ENCODE data around the gene PLPPR3. TPM values are rescaled to one million over a fixed set of nuclear protein-coding genes. Genes with fewer than 3 reads are reported as not detected.

PLPPR3 gene
- polyA plus RNA-seq, 1 experiment = 1.1 TPM

GRCh38 chr19:816500-816857 lies 5.3 kb downstream of the PLPPR3 start:
- POLR2A ChIA-PET = no interaction called here
- DNase-seq (ENCODE audit: low read depth) = no peak
- Histone ChIP-seq H3K36me3 (ENCODE audit: control insufficient read depth, insufficient read depth, low read length) (peaks cover 8% of the 10 kb centered on the region), H3K27me3 (ENCODE audit: control insufficient read depth, insufficient read depth, low read length) (no peaks in the 10 kb centered on the region), H3K4me3 (ENCODE audit: low read depth, low read length) (no peak overlapping the region)
- CTCF ChIA-PET = no interaction called here
- no peak for TF ChIP-seq CTCF (IDR thresholded peaks at IDR 0.05; ENCODE audit: insufficient read depth, low read depth, low read length)

DNA sequence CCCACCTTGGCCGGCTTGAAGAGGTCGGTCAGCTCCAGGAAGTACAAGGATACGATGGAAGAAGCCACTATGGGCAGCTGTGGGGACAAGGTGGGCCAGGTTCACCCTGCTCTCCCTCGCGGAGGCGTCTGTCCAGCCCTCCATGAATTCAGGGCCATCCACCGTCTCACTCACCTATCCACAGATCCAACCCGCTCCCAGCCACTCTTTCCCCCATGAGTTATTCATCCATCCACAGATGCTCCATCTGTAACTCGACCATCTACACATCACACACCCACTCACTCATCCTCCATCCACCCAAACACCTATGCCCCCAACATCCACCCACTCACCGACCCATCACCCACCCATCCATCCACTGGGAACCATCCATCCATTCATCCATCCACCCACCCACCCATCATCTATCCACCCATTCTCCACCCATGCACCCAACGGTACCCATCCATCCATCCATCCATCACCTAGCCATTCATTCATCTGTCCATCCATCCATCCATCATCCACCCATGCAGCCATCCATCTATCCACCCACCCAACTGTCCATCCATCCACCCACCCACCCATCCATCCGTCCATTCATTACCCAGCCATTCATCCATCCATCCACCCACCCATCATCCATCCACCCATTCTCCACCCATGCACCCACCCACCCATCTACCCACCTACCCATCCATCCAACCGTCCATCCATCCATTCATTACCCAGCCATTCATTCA lies 5.8 kb downstream of the PLPPR3 start:
- peaks cover 10% of the 10 kb centered on the region for H3K36me3 ChIP-seq (ENCODE audit: control insufficient read depth, insufficient read depth, low read length)
- no peak for TF ChIP-seq CTCF (IDR thresholded peaks at IDR 0.05; ENCODE audit: insufficient read depth, low read depth, low read length)
- no peak for DNase-seq (ENCODE audit: low read depth)
- H3K27me3 ChIP-seq (ENCODE audit: control insufficient read depth, insufficient read depth, low read length) = no peaks in the 10 kb centered on the region
- H3K4me3 ChIP-seq (ENCODE audit: low read depth, low read length) = no peak overlapping the region
- ChIA-PET CTCF (no interaction called here), POLR2A (no interaction called here)

- ChIA-PET POLR2A (no interaction called here), CTCF (no interaction called here)
- H3K36me3 ChIP-seq (ENCODE audit: control insufficient read depth, insufficient read depth, low read length) = peaks cover 13% of the 10 kb centered on the region
- no peak for TF ChIP-seq CTCF (IDR thresholded peaks at IDR 0.05; ENCODE audit: insufficient read depth, low read depth, low read length)
- no peaks in the 10 kb centered on the region for H3K27me3 ChIP-seq (ENCODE audit: control insufficient read depth, insufficient read depth, low read length)
- no peak for DNase-seq (ENCODE audit: low read depth)
- H3K4me3 ChIP-seq (ENCODE audit: low read depth, low read length) = no peak overlapping the region
Observed at GRCh38 chr19:815079-815774, 6.5 kb downstream of the PLPPR3 start.

GRCh38 chr19:814152-815078 lies 7.3 kb downstream of the PLPPR3 start:
- no peak for DNase-seq (ENCODE audit: low read depth)
- POLR2A ChIA-PET = no interaction called here
- H3K36me3 ChIP-seq (ENCODE audit: control insufficient read depth, insufficient read depth, low read length) = peaks cover 14% of the 10 kb centered on the region

More at GRCh38 chr19:814152-815078, 7.3 kb downstream of the PLPPR3 start:
- CTCF ChIA-PET = no interaction called here
- Histone ChIP-seq H3K27me3 (ENCODE audit: control insufficient read depth, insufficient read depth, low read length) (no peaks in the 10 kb centered on the region), H3K4me3 (ENCODE audit: low read depth, low read length) (no peak overlapping the region)
- TF ChIP-seq CTCF (IDR thresholded peaks at IDR 0.05; ENCODE audit: insufficient read depth, low read depth, low read length) = no peak

Data from BJ (cell line).